Measurements from ENCODE around the gene CNTN1.

Gene CNTN1

DNA sequence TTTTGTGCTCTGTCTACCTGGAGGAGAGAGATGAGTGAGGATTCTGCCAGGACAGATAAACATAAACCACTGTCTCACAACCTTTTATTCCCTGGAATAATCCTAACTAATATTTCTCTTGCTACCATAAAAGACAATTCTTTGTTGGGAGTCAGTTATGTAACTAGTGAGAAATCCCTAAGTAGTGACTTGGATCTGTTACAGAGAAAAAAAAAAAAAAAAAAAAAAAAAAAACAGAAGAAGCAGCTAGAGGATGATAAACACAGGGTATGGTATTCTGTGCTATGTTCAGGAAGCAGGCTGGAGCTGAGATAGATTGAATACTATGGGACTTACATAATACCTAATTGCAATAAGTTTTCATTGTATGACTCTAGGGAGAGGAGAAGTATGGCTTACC, 178.7 kb downstream of the CNTN1 start:
- no peak for DNase-seq

DNA sequence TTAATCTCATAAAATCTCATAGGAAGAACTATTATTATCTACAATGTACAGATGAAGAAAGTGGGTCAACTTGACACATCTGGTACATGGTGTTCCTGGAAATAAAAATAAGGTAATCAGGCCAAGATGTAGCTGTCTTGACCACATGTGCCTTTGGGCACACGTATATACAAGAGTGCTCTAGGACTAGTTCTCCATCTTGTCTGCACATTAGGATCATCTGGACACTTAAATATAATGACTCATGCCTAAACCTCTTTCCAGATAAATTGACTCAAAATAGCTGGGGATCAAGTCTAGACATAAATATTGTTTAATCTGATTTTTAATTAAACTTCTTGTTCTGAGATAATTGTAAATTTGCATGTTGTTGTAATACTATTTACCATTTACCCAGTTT, 182.6 kb downstream of the CNTN1 start:
- DNase-seq: no peak

DNA sequence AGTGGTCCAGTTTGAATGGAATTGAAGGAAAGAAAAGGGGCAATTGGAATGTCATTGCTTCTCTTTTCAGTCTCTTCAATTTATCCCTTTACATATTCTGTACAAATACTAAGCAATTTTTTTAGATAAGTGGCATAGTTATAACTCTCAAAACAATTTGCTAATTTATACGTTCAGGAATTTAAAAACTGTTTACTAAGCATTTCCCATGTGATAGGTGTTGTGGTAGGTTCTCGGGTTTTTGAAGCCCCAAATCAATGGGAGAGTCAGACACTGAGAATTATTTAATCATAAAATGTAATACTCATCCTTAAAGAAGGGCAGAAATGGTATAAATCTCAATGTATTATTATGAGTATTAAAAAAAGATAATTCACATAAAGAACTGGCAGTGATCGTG, 197.1 kb downstream of the CNTN1 start:
- no peak for DNase-seq

DNA sequence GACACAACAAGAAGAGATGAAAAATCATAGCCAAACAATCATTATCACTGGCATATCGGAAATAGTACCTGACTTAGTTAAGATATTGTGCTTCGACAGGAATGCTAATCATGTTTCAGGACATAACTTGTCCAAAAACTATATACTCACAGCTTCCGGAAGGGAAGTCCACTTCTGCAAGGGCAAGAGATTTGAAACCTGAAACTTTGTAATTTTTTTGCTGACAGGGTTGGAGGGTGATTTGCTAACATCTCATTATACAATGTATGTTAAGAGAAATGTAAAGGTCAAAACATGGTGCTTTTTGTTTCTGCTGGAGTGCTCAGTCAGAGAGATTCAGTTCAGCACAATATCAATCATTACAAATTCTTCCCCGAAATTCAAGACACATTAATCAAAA, 200.3 kb downstream of the CNTN1 start:
- DNase-seq: no peak

GRCh38 chr12:40898505-40898904, 206.3 kb downstream of the CNTN1 start:
- DNase-seq: no peak

DNA sequence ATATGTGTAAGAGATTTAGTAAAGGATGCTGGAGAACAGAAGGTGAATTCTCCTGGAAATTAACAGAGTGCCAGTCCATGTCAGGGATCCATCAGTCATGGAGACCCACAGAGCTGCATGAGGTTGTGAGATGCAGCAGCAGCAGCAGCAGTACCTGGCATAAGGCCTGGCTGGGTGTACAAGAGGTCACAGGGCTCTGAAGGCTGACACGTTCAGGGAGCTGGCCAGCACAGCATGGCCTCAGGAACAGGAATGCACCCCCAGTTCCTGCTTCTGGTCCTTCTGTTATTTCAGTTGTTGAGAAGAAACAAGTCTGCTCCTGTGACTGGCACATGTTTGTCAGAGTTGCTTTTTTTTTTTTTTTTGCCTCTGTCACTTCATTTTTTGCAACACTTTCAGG, 210.8 kb downstream of the CNTN1 start:
- DNase-seq: no peak

DNA sequence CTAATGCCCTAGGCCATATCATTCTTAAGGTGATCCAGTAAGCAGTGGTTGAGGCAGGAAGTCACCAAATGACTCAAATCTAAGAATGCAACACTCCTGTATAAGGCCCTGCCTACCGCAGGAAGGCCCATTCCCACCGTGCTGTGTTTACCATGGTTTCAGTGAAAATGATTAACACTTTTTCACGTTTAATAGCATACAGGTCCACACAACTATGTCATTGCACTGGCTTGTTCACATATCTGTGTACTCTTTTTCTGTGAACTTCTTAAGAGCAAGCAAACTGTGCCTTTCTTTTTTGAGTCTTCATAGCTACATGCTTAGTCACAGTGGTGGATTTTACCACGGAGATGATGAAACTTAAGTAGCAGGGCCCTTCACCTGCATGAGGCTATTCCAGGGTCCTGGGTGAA, 214.9 kb downstream of the CNTN1 start:
- no peak for DNase-seq

- no peak for DNase-seq
Observed at GRCh38 chr12:40911676-40912075, 219.4 kb downstream of the CNTN1 start.

DNA sequence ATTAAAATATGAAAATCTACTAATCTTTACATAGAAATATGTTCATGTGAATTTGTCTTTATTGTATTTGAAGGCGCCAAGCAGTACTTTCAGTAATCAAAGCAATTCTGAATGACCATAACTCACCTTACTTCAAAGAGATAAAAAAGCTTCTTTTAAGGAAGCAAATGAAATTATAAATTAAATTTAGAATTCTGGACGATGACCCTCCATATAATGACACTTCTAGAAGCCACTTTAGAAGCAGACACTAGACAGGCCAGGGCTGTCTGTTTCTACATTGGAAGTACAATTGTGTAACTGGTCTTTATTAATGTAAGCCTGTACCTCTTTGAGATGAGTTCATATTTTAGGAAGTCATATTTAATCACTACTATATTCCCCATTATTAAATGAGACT, 222.9 kb downstream of the CNTN1 start:
- DNase-seq: no peak

- DNase-seq: no peak
Observed at GRCh38 chr12:40917561-40917960, 225.3 kb downstream of the CNTN1 start.

- DNase-seq: no peak
Observed at GRCh38 chr12:40921563-40922163, 229.4 kb downstream of the CNTN1 start.

DNA sequence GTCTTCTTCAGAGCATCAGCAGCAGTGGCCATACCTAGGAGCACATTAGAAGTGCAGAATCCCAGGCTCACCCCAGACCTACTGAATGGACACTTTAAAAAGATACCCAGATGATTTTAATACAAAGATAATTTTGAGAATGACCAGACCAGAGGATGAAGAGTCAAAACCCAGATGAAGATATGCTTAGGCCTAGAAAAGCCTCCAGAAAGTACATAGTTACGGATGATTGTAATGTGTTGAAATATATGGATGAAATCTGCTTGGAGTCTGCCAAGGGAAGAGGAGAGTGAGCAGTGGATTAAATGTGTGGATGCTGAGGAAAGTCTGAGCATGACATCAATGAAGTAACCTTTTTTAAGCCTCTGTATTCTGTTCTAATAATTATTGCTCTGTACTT, 245.7 kb downstream of the CNTN1 start:
- DNase-seq: no peak

DNA sequence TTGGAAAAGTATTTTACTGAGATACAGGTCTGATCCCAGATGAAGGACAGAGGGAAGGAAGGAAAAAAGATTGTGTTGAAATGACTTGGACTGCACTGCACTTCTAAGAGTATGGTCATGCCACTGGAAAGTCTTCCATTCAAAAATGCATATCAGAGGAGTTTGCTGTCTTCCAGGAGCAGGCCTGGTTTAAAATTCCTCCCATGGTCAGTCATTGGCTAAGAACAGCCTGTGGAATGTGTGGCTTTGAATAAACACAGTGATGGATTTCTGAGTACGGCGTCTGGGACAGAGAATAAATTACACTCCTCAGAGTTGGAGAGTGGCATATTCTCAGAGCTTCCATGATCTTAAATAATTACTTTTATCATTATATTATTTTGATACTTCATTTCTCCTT, 250.1 kb downstream of the CNTN1 start:
- DNase-seq: no peak

DNA sequence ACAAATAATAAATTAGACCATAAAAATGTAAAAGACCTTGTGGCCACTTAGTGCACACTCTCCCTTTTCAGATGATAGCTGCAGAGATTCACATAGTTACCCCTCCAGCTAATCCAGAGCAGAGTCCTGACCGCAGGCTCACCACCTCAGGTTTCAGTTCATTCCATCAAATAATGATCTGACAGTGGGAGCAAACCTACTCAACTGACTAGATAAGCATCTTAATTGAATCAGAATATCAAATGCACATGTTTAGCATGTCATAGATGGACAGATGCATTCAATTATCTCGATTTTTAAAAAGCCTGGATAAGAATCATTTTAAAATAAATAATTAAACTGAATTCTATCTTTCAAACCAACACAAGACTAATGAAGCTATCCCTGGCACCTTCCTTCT, 253.5 kb downstream of the CNTN1 start:
- no peak for DNase-seq

DNA sequence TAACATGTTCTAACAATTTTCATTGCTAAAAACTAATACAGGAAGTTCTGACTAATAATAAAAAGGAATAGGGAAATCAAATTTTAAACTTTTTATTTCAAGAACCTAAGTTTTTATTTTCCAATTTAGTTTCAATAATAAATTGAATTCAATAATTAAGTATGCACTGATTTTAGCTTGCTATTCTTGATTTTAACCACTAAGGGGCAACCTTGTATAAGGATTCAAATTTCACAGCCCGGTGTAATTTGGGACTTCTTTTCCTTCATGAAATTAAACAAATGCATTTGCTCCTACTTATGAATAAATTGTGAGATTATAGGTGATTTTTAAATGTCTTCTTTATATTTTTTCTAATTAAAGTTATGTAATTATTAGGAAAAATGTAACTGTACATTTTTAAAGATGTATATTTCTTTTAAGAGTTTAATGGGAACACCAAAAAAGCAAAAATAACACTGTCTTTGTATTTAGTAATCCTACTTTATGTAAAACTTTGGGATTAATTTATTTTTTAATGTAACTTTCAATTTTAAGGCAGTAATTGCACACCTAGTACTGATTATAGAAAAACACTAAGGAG, 254.5 kb downstream of the CNTN1 start:
- no peak for DNase-seq

DNA sequence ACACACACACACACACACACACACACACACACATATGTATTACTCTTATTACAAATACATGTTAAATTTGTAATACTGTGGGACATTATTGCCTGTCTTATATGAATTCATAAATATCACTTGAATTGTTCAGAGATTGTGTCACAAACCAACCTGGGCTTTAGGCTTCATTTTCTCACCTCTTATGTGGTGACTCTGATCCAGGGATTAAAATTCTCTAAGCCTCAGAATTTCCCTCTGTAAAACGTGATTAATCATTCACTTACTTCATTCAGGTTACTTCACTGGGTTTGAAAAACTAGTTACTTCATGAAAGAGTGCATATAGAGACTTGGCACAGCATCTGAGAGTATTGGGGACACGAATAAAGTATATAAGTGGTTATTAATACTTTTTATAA, 255.6 kb downstream of the CNTN1 start:
- no peak for DNase-seq

- no peak for DNase-seq
Observed at GRCh38 chr12:40953076-40953475, 260.8 kb downstream of the CNTN1 start.

GRCh38 chr12:40957417-40957816, 265.2 kb downstream of the CNTN1 start:
- no peak for DNase-seq

GRCh38 chr12:40959041-40959440, 266.8 kb downstream of the CNTN1 start:
- no peak for DNase-seq

DNA sequence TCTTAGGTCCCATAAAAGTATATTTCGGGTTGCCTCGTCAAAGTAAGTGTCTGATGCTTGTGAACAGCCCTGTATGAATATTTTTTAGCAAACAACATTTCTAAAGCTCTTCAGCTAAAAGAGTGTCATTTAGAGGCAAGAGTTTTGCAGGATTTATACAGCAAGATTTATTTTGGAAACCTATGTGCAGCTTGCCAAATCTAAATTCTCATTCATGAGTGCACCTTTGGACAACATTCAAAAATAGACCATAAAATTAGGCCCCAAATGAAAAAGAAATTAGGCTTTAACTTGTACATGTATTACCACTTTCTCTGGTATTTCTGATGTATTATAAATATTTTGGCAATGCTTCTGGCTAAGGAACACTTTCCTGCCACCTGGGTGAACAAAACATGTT, 271.5 kb downstream of the CNTN1 start:
- DNase-seq: no peak

- DNase-seq: no peak
Observed at GRCh38 chr12:40969796-40970195, 277.6 kb downstream of the CNTN1 start.

DNA sequence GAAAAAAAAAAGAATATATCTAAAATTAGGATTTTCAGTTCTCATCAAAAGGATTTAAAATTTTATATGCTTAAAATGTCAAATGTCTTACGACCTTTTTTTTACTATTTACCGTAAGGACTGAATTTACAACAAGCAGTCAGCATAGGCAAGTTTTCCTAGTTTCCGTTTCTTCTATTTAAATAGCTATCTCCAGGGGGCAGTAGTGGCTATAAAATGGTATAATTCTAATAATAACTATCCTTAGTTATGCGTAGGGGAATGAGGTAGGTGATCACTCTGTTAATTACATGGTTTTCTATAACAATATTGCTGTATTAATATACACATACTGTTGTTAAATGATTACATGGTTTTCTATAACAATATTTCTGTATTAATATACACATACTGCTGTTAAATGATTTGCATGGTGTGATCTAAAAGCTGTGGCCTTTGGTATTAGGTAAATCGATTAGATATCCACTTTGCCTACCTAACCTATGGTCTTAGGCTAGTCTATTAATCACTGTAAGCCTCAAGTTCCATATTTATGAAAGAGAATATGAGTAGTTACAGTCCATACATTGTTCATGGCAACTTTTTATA, 278.2 kb downstream of the CNTN1 start:
- no peak for DNase-seq

- no peak for DNase-seq
Observed at GRCh38 chr12:40971911-40972310, 279.7 kb downstream of the CNTN1 start.

DNA sequence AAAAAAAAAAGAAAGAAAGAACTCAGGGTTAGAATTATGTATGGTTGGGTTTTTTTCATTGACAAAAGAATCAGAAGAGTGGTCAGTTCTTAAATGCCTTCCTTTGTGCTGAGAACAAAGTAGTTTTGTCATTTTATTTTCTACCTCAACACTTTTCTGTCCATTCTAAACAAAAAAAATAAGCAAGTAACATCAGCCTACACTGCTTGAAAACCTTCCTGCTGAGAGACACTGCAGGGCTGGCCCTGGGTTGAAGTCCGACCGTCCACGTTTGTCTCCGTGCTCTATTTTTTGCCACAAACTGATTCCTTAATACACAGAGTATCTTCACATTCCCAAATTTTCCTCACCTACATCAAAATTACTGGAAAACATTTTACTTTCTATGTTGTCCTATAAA, 284.3 kb downstream of the CNTN1 start:
- DNase-seq: no peak

- DNase-seq: no peak
Observed at GRCh38 chr12:40980427-40980961, 288.3 kb downstream of the CNTN1 start.

Data from NCI-H524 treated with DMSO at 0.1 percent for 48 hours (cell line).